Bronchial smooth muscle cell (primary cell): ENCODE measurements around the gene PTGER4. TPM values are rescaled to one million over a fixed set of nuclear protein-coding genes. Genes with fewer than 3 reads are reported as not detected.

Experiments
- total RNA-seq: library from RNA; depleted of rRNA; stranded (reverse); fragments of >200 nt; gene quantifications from 2 replicates; pipeline ENCODE4 v1.2.1, GENCODE V29; 2014

PTGER4 gene
- total RNA-seq, result 5.0 and 5.2 TPM in 2 replicates

GRCh38 chr5:40679913-40680681, at the start of gene PTGER4:
PTGER4 (plus strand) TSS chr5:40679915; CDS start chr5:40680994, 1,079 bp downstream.

Other genes with a start within 250 kb of the PTGER4 start
- 12.5 and 14.7 TPM in 2 replicates for gene TTC33, start 76.0 kb downstream of the PTGER4 start, total RNA-seq
- 112 and 145 TPM in 2 replicates for gene PRKAA1, start 118.5 kb downstream of the PTGER4 start, total RNA-seq
- 2,148 and 5,247 TPM in 2 replicates for gene RPL37, start 155.3 kb downstream of the PTGER4 start, total RNA-seq
- gene CARD6, start 161.5 kb downstream of the PTGER4 start, total RNA-seq, result 11.8 and 12.1 TPM in 2 replicates
- 0.26 and 0.79 TPM in 2 replicates for gene C7, start 229.6 kb downstream of the PTGER4 start, total RNA-seq